Transverse colon (tissue), 4 donors: Measurements from ENCODE around the gene CCR3. TPM values are rescaled to one million over a fixed set of nuclear protein-coding genes. Genes with fewer than 3 reads are reported as not detected.

Experiments used
- DNase-seq: peaks from one replicate; pipeline ENCODE4 v3.0.0-alpha.2; 2019
- H3K27ac ChIP-seq, 4 donors: fragments of 200-600 bp; sonication (generic); 2 replicates each; pipeline ENCODE4 v1.5.1; 2016 to 2018; ENCODE audit warnings: inconsistent platforms in 4 of 4
- H3K27me3 ChIP-seq: fragments of 200-600 bp; sonication (generic); 2 replicates; pipeline ENCODE4 v1.5.1; 2017; ENCODE audit warnings: inconsistent platforms
- H3K36me3 ChIP-seq, 4 donors: fragments of 200-600 bp; sonication (generic); 2 replicates each; pipeline ENCODE4 v1.5.1; 2017 to 2019; ENCODE audit warnings: inconsistent platforms in 4 of 4
- H3K4me1 ChIP-seq, 4 donors: fragments of 200-600 bp; sonication (generic); 2 replicates each; pipeline ENCODE4 v1.5.1; 2017 to 2020; ENCODE audit warnings: inconsistent platforms in 4 of 4
- H3K4me3 ChIP-seq, 4 donors: fragments of 200-600 bp; sonication (generic); 1 replicate in 1 of 4; 2 replicates in 3 of 4; pipeline versions ENCODE4 v1.5.1 to v1.6.1; 2017 to 2019; ENCODE audit warnings: inconsistent platforms in 4 of 4
- H3K9me3 ChIP-seq, 2 donors: fragments of 200-600 bp; sonication (generic); 2 replicates each; pipeline ENCODE4 v1.5.1; 2017 to 2019; ENCODE audit warnings: inconsistent platforms in 2 of 2
- EP300 ChIP-seq: sonication (generic); formaldehyde crosslinking; IDR thresholded peaks from one replicate; pipeline ENCODE4 v1.6.1; 2017; ENCODE audit warnings: antibody characterized with exemption, low read depth
- POLR2A ChIP-seq: fragments of 450-650 bp; IDR thresholded peaks from one replicate; pipeline ENCODE4 v1.6.1; 2016; ENCODE audit warnings: antibody characterized with exemption, mild to moderate bottlenecking, moderate library complexity
- POLR2AphosphoS5 ChIP-seq, 3 donors: sonication (generic); formaldehyde crosslinking; IDR thresholded peaks; one replicate each; pipeline ENCODE4 v1.6.1; 2016; ENCODE audit warnings: antibody characterized with exemption in 3 of 3
- WGBS, 2 donors: methylation state at CpG; one replicate each; pipeline ENCODE4 v1.1.5; 2018; ENCODE audit warnings: low coverage in 1 of 2; 5-methylcytosine and 5-hydroxymethylcytosine counted together
- in situ Hi-C, 4 donors: fragments of 200-750 bp; cut with MboI; loops; one replicate each; pipeline versions ENCODE4 v1.15.0 to v1.15.1; 2017; ENCODE audit warnings: low sequenced_read_pairs in 3 of 4, low pct_ligation_motif_present in 1 of 4, low pct_unique_long_range_greater_than_20kb in 1 of 4
- intact Hi-C: fragments of 100-400 bp; cut with DNase I; formaldehyde crosslinking; loops from one replicate; pipeline ENCODE4 v1.15.1; 2023; ENCODE audit warnings: low total_unique reads
- total RNA-seq, 4 donors: library from RNA; depleted of rRNA; stranded (reverse); fragments of >200 nt; gene quantifications; one replicate each; pipeline ENCODE4 v1.1.0, GENCODE V29; 2016
- TF ChIP-seq, protein P1 (sequence below), 5 experiments: fragments of 200-600 bp in 3 of 5; fragments of 450-650 bp in 2 of 5; sonication (generic) in 3 of 5; IDR thresholded peaks; 1 replicate in 2 of 5; 2 replicates in 3 of 5; pipeline ENCODE4 v1.5.1; 2016 to 2017; ENCODE audit warnings: antibody characterized with exemption in 5 of 5, inconsistent platforms in 3 of 5, mild to moderate bottlenecking in 2 of 5, moderate library complexity in 1 of 5

CCR3 gene
- total RNA-seq, 4 donors from 2014 or later: not detected

DNA sequence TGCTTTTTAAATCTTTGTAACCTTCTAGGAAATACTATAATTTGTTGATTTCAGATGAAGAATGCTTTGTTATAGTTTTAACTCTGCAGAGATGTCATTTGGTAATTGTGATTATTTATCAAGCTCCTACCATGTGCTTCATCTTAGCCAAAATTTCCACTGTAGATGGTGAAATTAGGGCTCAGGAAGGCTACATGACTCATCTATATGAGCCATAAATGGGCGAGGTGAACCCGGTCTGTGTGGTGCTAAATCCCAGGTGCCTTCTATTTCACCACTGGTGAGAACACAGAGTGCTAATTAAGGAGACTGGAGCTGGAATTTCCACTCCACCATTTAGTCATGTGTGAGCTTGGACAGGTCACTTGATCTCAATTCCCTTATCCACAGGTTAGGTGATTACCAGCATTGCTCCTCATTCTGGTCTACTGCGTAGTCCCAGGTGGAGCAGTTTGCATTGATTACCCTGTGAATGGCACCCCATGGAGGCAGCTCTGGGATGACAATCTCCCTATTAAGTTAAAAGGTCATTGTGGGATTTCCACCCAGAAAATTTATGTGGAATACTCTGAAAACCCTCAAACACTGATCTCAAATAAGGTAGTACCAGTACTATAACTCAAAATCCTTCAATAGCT lies 2.8 kb upstream of the CCR3 start:
- no peak for DNase-seq
- in situ Hi-C loops (no loop called here), intact Hi-C loops (no loop called here)
- WGBS, 2 donors: 56% methylated on average over 3 of the region's 3 CpGs; no CpG with 5 or more reads in 1 of the 2 donors
- no peak overlapping the region for H3K4me3 ChIP-seq
- no peaks in the 10 kb centered on the region for H3K4me1 ChIP-seq
- no peaks in the 10 kb centered on the region for H3K36me3 ChIP-seq
- H3K9me3 ChIP-seq: no peaks in the 10 kb centered on the region
- no peaks in the 10 kb centered on the region for H3K27me3 ChIP-seq
- TF ChIP-seq, protein P1, sequence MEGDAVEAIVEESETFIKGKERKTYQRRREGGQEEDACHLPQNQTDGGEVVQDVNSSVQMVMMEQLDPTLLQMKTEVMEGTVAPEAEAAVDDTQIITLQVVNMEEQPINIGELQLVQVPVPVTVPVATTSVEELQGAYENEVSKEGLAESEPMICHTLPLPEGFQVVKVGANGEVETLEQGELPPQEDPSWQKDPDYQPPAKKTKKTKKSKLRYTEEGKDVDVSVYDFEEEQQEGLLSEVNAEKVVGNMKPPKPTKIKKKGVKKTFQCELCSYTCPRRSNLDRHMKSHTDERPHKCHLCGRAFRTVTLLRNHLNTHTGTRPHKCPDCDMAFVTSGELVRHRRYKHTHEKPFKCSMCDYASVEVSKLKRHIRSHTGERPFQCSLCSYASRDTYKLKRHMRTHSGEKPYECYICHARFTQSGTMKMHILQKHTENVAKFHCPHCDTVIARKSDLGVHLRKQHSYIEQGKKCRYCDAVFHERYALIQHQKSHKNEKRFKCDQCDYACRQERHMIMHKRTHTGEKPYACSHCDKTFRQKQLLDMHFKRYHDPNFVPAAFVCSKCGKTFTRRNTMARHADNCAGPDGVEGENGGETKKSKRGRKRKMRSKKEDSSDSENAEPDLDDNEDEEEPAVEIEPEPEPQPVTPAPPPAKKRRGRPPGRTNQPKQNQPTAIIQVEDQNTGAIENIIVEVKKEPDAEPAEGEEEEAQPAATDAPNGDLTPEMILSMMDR (IDR thresholded peaks at IDR 0.05): no peak
- no peak for TF ChIP-seq EP300
- no peak for TF ChIP-seq POLR2A
- no peak for TF ChIP-seq POLR2AphosphoS5 (IDR thresholded peaks at IDR 0.05)
- no peak overlapping the region for H3K27ac ChIP-seq

DNA sequence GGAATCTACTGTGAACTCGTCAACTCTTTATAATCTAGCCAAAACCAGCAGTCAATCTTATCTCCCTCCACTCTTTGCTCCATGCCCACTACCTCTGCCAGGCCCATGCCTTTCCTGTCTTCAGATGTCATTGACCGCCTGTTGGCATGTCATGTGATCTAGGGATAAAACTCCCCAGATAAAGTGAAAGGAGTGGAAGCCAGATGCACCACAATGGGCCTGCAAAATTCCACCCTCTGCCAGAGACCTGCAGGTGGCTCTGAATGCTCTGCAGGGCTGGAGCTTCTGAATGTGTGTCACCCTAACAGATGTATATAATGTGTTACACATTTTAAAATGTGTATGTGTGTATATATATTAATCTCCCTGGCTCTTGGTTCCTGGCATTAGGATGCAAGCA lies 2.3 kb upstream of the CCR3 start:
- 90% methylated on average over 2 of the region's 2 CpGs; no CpG with 5 or more reads in 1 of the 2 donors for whole genome bisulfite sequencing, 2 donors
- Histone ChIP-seq H3K27ac (no peak overlapping the region), H3K9me3 (no peaks in the 10 kb centered on the region), H3K36me3 (no peaks in the 10 kb centered on the region), H3K4me3 (no peak overlapping the region), H3K27me3 (no peaks in the 10 kb centered on the region), H3K4me1 (no peaks in the 10 kb centered on the region)
- TF ChIP-seq EP300 (no peak), POLR2A (no peak), POLR2AphosphoS5 (IDR thresholded peaks at IDR 0.05) (no peak)
- TF ChIP-seq, protein P1 (IDR thresholded peaks at IDR 0.05): no peak
- DNase-seq: no peak
- in situ Hi-C loops (no loop called here), intact Hi-C loops (no loop called here)

DNA sequence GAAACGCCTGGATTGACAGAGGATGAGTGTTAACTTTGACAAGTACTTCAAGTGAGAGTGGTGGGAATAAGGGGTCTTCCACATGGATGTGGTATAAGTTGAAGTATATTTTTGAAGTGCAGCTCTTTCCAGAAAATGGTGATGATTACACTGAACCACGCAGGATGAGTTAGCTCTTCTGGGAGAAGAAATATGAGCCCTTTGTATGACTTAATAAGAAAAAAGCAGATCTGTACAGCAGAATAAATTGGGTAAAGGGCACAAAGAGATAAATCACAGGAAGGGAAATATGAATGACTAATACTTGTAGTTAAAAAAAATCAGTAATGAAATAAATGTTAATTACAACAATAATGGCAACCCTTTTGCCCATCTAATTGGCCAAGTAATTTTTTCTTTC lies 1.3 kb downstream of the CCR3 start:
- H3K27me3 ChIP-seq: no peaks in the 10 kb centered on the region
- no peak for DNase-seq
- TF ChIP-seq, protein P1 (IDR thresholded peaks at IDR 0.05): no peak
- TF ChIP-seq EP300 (no peak), POLR2A (no peak), POLR2AphosphoS5 (IDR thresholded peaks at IDR 0.05) (no peak)
- H3K9me3 ChIP-seq: no peaks in the 10 kb centered on the region
- no peaks in the 10 kb centered on the region for H3K4me1 ChIP-seq
- in situ Hi-C loops (no loop called here), intact Hi-C loops (no loop called here)
- H3K4me3 ChIP-seq: no peak overlapping the region
- no peak overlapping the region for H3K27ac ChIP-seq
- no peaks in the 10 kb centered on the region for H3K36me3 ChIP-seq
- 78 to 93% methylated on average over 2 of the region's 2 CpGs for WGBS, 2 donors

DNA sequence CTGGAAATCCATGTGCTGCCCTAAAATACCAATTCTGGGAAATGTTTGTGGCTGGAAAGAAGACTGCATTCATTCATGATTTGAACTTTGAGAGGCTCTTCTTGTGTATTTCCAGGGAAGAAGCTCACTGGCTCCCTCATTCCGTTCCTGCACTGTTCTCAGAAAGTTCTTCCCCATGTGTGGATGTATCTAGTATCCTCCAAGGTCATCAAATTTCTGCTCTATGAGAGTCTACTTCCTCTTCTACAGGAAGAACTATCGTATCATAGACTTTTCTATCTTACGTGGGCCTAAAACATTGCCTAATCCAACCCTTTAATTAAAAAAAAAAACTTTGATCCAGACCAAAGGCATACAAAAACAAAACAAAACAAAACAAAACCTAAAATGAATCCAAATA lies 2.9 kb downstream of the CCR3 start:
- 75 to 84% methylated on average over 3 of the region's 3 CpGs for WGBS, 2 donors
- TF ChIP-seq POLR2A (no peak), EP300 (no peak), POLR2AphosphoS5 (IDR thresholded peaks at IDR 0.05) (no peak)
- TF ChIP-seq, protein P1 (IDR thresholded peaks at IDR 0.05): no peak

More for the DNA sequence above, 2.9 kb downstream of the CCR3 start:
- in situ Hi-C loops (no loop called here), intact Hi-C loops (no loop called here)
- no peaks in the 10 kb centered on the region for H3K36me3 ChIP-seq
- H3K4me1 ChIP-seq: no peaks in the 10 kb centered on the region
- H3K27me3 ChIP-seq: no peaks in the 10 kb centered on the region
- no peaks in the 10 kb centered on the region for H3K9me3 ChIP-seq
- no peak for DNase-seq
- no peak overlapping the region for H3K27ac ChIP-seq
- H3K4me3 ChIP-seq: no peak overlapping the region
